HG03354 (cell line): ENCODE measurements around the gene PDE1A.
A peak's percentile ranks its signal among the peaks of the same experiment; 100 is the strongest.

Experiments
- ATAC-seq: cut with Tn5 transposase; IDR thresholded peaks from one replicate; pipeline ENCODE4 v1.9.1; 2021; ENCODE audit warnings: mild to moderate bottlenecking; ENCODE audit not compliant: unreplicated experiment, poor library complexity, severe bottlenecking

The PDE1A gene

DNA sequence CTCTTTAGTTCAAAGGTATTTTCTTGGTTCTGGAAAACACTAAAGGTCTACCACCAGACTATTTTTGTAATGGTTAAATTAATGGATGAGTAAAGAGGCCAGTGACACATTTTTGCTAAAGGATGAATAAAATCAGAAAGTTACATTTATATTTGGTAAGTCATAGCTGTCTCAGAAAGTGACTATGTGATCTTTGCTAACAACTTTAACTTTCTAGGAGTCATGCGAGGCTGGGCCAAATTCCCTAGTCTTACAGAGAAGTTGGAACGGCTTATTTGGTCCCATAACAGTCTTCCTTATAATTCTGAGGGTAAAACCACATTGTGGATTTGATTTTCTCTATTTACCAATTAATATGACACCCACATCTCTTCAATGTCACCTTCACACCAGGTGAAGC lies 198.1 kb downstream of the PDE1A start:
- no peak for ATAC-seq

DNA sequence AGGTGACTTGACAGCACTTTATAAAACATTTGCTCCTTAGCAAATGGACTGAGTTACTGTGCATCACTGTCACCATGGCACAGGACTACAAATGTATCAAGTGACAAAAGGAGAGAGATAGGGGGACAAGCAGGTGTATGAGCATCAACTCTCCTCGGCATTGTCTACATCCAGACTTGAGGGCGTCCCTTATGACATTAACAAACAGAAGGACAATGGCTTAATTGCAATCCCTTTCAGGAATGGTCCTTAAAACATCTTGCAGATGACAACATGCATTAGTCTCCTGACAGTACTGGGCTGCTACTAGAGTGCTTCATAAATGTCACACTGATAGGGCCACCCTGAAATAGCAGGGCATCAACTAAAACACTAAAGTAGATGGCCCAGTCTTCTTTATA lies 198.8 kb downstream of the PDE1A start:
- no peak for ATAC-seq

DNA sequence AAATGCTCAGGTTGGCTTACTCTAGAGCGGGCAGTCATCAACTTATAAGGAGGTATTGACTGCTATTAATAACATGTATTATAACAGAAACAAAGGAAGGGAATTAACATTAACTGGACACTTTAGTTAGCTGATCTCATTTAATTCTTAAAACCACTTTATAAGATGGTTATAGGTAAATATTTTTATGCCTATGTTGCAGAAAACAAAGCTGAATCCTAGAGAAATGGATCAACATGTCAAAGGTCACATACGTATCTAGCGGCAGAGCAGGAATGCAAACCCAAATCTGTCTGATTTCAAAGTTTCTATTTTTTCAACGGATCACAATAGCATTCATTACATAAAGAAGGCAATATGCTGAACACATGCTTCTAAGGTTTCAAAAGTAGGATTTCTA lies 200.0 kb downstream of the PDE1A start:
- ATAC-seq = no peak

- no peak for ATAC-seq
Observed at GRCh38 chr2:182224669-182225068, 202.2 kb downstream of the PDE1A start.

DNA sequence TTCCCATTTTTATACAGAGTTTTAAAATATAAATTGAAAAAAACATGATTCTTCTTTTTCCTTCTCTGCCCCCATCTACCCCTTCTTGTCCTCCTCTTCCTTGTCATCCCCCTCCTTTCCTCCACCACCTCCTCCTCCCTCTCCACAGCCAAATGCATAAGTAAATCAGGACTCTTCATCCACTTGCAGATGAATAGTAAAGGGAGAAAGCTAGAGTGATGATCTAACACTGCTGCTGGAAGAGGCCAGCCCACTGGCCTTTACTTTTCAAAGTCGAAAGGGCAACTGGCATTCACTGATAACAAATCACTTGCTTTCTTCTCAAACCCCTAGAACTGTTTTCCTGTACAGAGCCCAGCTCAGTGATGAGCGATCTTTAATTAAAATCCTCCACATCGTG lies 205.8 kb downstream of the PDE1A start:
- ATAC-seq = no peak

DNA sequence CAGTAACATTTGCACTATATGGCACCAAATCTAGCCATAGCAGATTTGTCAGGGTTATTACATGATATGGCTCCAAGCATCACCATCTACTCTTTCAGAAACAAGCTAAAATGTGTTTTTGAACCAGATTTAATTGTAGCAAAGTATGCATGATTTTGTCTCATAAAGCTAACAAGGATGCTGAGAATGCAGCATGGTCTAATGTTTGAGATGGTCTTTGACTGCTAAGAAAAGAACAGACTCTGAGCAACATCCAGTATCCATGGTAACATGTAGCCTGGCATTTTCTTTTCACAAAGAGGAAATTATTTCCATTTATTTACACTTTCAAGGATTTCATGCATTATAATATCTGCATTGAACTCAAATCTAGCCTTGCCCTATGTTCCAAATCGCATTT lies 206.5 kb downstream of the PDE1A start:
- no peak for ATAC-seq

DNA sequence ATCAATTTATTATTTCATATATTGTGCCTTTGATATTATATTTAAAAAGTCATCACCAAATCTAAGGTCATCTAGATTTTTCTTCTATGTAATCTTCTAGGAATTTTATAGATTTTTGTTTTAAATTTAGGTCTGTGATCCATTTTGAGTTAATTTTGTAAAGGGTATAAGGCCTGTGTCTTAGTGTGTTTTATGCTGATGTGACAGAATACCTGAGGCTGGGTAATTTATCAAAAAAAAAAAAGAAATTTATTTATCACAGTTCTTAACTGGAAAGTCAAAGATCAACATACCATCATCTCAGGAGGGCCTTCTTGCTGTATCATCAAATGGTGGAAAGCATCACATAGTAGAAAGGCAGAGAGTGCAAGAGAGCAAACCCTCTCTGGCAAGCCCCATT lies 216.2 kb downstream of the PDE1A start:
- no peak for ATAC-seq

GRCh38 chr2:182208421-182208820 lies 218.4 kb downstream of the PDE1A start:
- no peak for ATAC-seq

DNA sequence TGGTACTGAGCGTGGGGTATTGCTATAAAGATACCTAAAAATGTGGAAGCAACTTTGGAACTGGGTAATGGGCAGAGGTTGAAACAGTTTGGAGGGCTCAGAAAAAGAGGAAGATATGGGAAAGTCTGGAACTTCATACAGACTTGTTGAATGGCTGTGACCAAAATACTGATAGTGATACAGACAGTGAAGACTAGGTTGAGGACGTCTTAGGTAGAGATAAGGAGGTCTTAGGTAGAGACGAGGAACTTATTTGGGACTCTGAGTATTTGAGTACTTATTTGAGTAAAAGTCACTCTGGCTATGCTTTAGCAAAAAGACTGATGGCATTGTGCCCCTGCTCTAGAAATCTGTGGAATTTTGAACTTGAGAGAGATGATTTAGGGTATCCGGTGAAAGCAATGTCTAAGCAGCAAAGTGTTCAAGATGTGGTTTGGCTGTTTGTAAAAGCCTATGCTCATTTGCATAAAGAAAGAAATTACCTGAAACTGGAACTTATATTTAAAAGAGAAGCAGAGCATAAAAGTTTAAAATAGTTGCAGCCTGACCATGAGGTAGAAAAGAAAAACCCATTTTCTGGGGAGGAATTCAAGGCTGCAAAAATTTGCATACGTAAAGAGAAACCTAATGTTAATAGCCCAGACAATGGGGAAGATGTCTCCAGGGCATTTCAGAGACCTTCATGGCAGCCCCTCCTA lies 219.6 kb downstream of the PDE1A start:
- peak; percentile 80 for ATAC-seq

- ATAC-seq = no peak
Observed at GRCh38 chr2:182197529-182197928, 229.3 kb downstream of the PDE1A start.

- ATAC-seq = no peak
Observed at GRCh38 chr2:182193291-182193690, 233.5 kb downstream of the PDE1A start.

DNA sequence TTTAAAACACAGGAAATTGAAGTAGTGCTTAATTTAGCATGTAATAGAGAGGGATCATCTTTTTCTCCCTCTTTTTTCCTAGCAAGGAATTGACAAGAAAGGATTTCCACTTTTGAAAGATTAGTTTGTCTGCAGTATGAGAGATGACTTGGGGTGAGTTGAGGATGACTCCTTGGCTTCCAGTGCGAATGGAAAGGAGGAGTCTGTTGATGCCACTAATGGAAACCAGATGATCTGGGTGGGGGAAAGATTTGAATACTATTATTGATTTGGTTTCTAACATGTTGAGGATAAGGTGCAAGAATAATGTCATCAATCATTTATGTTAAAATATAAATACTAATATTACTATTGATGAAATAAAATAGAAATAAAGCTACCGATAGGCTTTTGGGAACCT lies 235.8 kb downstream of the PDE1A start:
- no peak for ATAC-seq

- ATAC-seq = no peak
Observed at GRCh38 chr2:182187130-182187529, 239.7 kb downstream of the PDE1A start.

GRCh38 chr2:182186132-182186735 lies 240.6 kb downstream of the PDE1A start:
- peak; percentile 80 for ATAC-seq

DNA sequence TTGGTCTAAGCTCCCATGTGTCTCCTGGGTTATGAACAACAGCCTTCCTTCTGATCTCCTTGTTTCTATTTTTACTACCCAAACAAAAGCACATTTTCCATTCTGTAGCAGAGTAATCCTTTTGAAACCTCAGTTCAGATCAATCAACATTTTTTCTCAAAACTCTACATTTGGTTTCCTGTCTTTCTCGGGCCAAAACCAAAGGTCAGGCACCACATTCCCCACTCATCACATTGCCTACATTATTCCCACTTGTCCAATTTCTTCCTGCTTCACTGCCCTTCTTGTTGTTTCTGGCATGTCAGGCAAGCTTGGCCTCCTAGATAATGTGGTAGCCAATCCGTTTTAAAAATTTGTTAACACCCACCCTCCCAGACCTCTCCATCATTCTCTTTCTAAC lies 244.4 kb downstream of the PDE1A start:
- no peak for ATAC-seq

DNA sequence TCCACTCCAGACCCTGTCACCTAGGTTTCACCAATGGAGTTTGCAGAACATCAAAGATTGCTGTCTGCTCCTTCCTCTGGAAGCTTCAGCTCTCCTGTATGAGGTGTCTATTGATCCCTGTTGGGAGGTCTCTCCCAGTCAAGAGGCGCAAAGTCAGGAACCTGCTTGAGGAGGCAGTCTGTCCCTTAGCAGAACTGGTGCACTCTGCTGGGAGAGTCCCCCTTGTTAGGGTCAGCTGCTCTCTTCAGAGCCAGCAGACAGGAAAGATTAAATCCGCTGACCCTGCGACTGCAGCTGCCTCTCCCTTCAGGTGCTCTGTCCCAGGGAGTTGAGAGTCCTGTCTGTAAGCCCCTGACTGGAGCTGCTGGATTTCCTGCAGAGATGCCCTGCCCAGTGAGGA lies 245.5 kb downstream of the PDE1A start:
- ATAC-seq = no peak

DNA sequence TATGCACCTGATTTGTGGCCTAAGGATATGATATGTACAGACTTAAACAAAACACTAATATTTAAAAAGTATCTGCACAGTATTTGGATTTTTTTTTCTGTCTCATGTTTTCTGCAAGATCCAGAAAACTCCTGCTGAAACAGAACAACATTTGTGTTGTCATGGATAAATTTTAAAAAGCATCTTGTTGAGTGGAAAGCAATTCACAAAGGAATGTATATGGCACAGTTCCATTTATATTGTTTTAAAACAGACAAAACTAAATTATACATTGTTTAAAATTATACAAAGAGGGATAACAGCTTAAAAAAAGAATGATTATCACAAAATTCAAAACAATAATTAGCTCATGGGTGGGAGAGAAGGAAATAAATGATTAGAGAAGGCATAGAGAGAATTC lies 247.7 kb downstream of the PDE1A start:
- ATAC-seq = no peak

GRCh38 chr2:182173944-182174622 lies 252.8 kb downstream of the PDE1A start:
- ATAC-seq = no peak

- no peak for ATAC-seq
Observed at GRCh38 chr2:182170341-182170740, 256.5 kb downstream of the PDE1A start.

DNA sequence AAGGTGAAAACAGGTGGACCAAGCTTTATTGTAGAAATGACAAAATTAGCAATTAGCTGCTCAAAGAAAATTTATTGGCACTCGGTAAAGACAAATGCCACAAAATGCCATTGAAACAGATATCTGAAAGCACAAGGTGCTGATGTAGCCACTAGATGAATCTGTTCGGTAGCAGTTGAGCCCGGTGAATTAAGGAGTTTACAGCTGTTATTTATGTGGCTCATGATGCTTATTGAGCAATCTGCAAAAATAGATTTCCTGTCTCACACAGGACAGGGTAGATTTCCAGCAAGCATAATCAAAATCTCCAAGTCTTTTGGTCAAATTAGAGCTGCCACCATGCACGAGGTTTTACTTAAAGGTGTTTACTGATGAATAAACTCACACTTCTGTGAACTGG lies 259.0 kb downstream of the PDE1A start:
- ATAC-seq = no peak

- no peak for ATAC-seq
Observed at GRCh38 chr2:182166841-182167240, 260.0 kb downstream of the PDE1A start.
